GM23338 (cell line): ENCODE data around the gene ADGRB2.

Experiments used
- CTCF ChIP-seq, 2 experiments: fragments of 200-600 bp in 1 of 2; sonication (generic) in 1 of 2; conservative IDR thresholded peaks; 2 replicates each; pipeline versions ENCODE4 v1.5.1 to v1.6.1; 2016 to 2017; ENCODE audit warnings: antibody characterized with exemption in 2 of 2, low read depth in 2 of 2, mild to moderate bottlenecking in 2 of 2, moderate library complexity in 1 of 2
- POLR2AphosphoS5 ChIP-seq: IDR thresholded peaks from 2 replicates; pipeline ENCODE4 v1.6.1; 2016; ENCODE audit warnings: antibody characterized with exemption, low read depth
- ZNF462 ChIP-seq: fragments of 250-450 bp; sonication (Bioruptor Pico); IDR thresholded peaks from 2 replicates; pipeline ENCODE4 v1.5.0; 2020; ENCODE audit warnings: mild to moderate bottlenecking, moderate library complexity

- TF ChIP-seq POLR2AphosphoS5 (no peak), CTCF (conservative IDR thresholded peaks at IDR 0.05; ENCODE audit: low read depth in 2 of 2) (no peak), ZNF462 (CRISPR knock-in tag) (no peak)
Observed at GRCh38 chr1:31773861-31774260, 9.7 kb upstream of the ADGRB2 start.
